Breast epithelium (tissue), 4 donors: ENCODE results near the gene MGAT4B. TPM values are rescaled to one million over a fixed set of nuclear protein-coding genes. Genes with fewer than 3 reads are reported as not detected.

Source experiments
- DNase-seq, 2 donors: peaks; one replicate each; pipeline ENCODE4 v3.0.0-alpha.2; 2019; ENCODE audit warnings: low spot score in 2 of 2
- H3K27ac ChIP-seq, 2 donors: fragments of 200-600 bp; sonication (generic) in 1 of 2; one replicate each; pipeline ENCODE4 v1.5.1; 2016 to 2019; ENCODE audit warnings: mild to moderate bottlenecking in 1 of 2
- H3K27me3 ChIP-seq, 2 donors: fragments of 200-600 bp; sonication (generic) in 1 of 2; one replicate each; pipeline versions ENCODE4 v1.5.1 to v1.6.0; 2017 to 2019; ENCODE audit warnings: control low read depth in 1 of 2, mild to moderate bottlenecking in 1 of 2
- H3K36me3 ChIP-seq: fragments of 200-600 bp; one replicate; pipeline ENCODE4 v1.5.1; 2019
- H3K4me1 ChIP-seq, 2 donors: fragments of 200-600 bp; sonication (generic); one replicate each; pipeline ENCODE4 v1.5.1; 2016 to 2019; ENCODE audit warnings: control low read depth in 1 of 2
- H3K4me3 ChIP-seq, 3 donors: fragments of 200-600 bp; sonication (generic); 1 replicate in 2 of 3; 2 replicates in 1 of 3; pipeline ENCODE4 v1.5.1; 2016 to 2019; ENCODE audit warnings: mild to moderate bottlenecking in 3 of 3, moderate library complexity in 2 of 3
- H3K9me3 ChIP-seq, 2 donors: fragments of 200-600 bp; sonication (generic) in 1 of 2; one replicate each; pipeline ENCODE4 v1.5.1; 2016 to 2019; ENCODE audit warnings: control low read depth in 1 of 2
- CTCF ChIP-seq, 3 donors: fragments of 450-650 bp; IDR thresholded peaks; one replicate each; pipeline ENCODE4 v1.5.1; 2016 to 2017; ENCODE audit warnings: antibody characterized with exemption in 3 of 3, mild to moderate bottlenecking in 3 of 3, moderate library complexity in 3 of 3
- POLR2A ChIP-seq: fragments of 450-650 bp; IDR thresholded peaks from one replicate; pipeline ENCODE4 v1.6.1; 2016; ENCODE audit warnings: antibody characterized with exemption, mild to moderate bottlenecking, moderate library complexity
- POLR2AphosphoS5 ChIP-seq, 3 donors: sonication (generic); formaldehyde crosslinking; IDR thresholded peaks; one replicate each; pipeline ENCODE4 v1.6.1; 2017; ENCODE audit warnings: antibody characterized with exemption in 3 of 3
- intact Hi-C: fragments of 100-400 bp; cut with DNase I; formaldehyde crosslinking; loops from one replicate; pipeline ENCODE4 v1.15.1; 2023; ENCODE audit warnings: low total_unique reads
- total RNA-seq, 3 donors: library from RNA; depleted of rRNA; stranded (reverse); fragments of >200 nt; gene quantifications; one replicate each; pipeline ENCODE4 v1.1.0, GENCODE V29; 2016

MGAT4B gene
- total RNA-seq, 3 donors from 2014 or later = 43.0 to 73.7 (median 54.6) TPM

- peak overlapping the region; percentile 49 to 83 (median 62) for H3K4me3 ChIP-seq
- no peaks in the 10 kb centered on the region for H3K9me3 ChIP-seq
- TF ChIP-seq CTCF (IDR thresholded peaks at IDR 0.05) (no peak), POLR2A (no peak)
- no peaks in the 10 kb centered on the region for H3K27me3 ChIP-seq
- intact Hi-C loops = no loop called here
- H3K36me3 ChIP-seq = no peaks in the 10 kb centered on the region
- H3K4me1 ChIP-seq = peaks cover 18 to 19% of the 10 kb centered on the region in 2 donors
- DNase-seq = no peak
- peak overlapping the region; percentile 82 to 100 for H3K27ac ChIP-seq
Measured at GRCh38 chr5:179817470-179817840, 10.8 kb upstream of the MGAT4B start.

- DNase-seq = no peak
Measured at GRCh38 chr5:179816796-179817469, 10.3 kb upstream of the MGAT4B start.

GRCh38 chr5:179816401-179816795 is 9.7 kb upstream of the MGAT4B start:
- no peak for DNase-seq
- intact Hi-C loops = no loop called here
- Histone ChIP-seq H3K4me1 (peaks cover 14 to 16% of the 10 kb centered on the region in 2 donors), H3K36me3 (no peaks in the 10 kb centered on the region), H3K27me3 (no peaks in the 10 kb centered on the region), H3K9me3 (no peaks in the 10 kb centered on the region), H3K4me3 (peak overlapping the region; percentile 49 to 83 (median 62)), H3K27ac (peak overlapping the region; percentile 82 to 100)
- no peak for TF ChIP-seq POLR2AphosphoS5 (IDR thresholded peaks at IDR 0.05)
- no peak for TF ChIP-seq POLR2A
- TF ChIP-seq CTCF (IDR thresholded peaks at IDR 0.05) = no peak

More at GRCh38 chr5:179816796-179817469, 10.3 kb upstream of the MGAT4B start:
- Histone ChIP-seq H3K9me3 (no peaks in the 10 kb centered on the region), H3K27ac (peak overlapping the region; percentile 82 to 100), H3K4me3 (peak overlapping the region; percentile 49 to 83 (median 62)), H3K36me3 (no peaks in the 10 kb centered on the region), H3K4me1 (peaks cover 14 to 18% of the 10 kb centered on the region in 2 donors), H3K27me3 (no peaks in the 10 kb centered on the region)
- intact Hi-C loops = no loop called here
- TF ChIP-seq POLR2A (no peak), POLR2AphosphoS5 (IDR thresholded peaks at IDR 0.05) (no peak), CTCF (IDR thresholded peaks at IDR 0.05) (no peak)

GRCh38 chr5:179815491-179816249 is 9.0 kb upstream of the MGAT4B start:
- Histone ChIP-seq H3K9me3 (no peaks in the 10 kb centered on the region), H3K27ac (peak overlapping the region in 1 of 2 donors; percentile 82), H3K27me3 (no peaks in the 10 kb centered on the region), H3K4me3 (no peak overlapping the region), H3K4me1 (peaks cover 14 to 16% of the 10 kb centered on the region in 2 donors), H3K36me3 (no peaks in the 10 kb centered on the region)
- TF ChIP-seq POLR2A = no peak
- TF ChIP-seq CTCF (IDR thresholded peaks at IDR 0.05) = no peak
- TF ChIP-seq POLR2AphosphoS5 (IDR thresholded peaks at IDR 0.05) = no peak
- no peak for DNase-seq
- intact Hi-C loops = no loop called here

GRCh38 chr5:179814090-179814489 is 7.4 kb upstream of the MGAT4B start:
- peaks cover 6 to 9% of the 10 kb centered on the region in 2 donors for H3K4me1 ChIP-seq
- TF ChIP-seq CTCF (IDR thresholded peaks at IDR 0.05) (no peak), POLR2AphosphoS5 (IDR thresholded peaks at IDR 0.05) (no peak), POLR2A (no peak)
- no peak overlapping the region for H3K4me3 ChIP-seq
- no peaks in the 10 kb centered on the region for H3K36me3 ChIP-seq
- no peaks in the 10 kb centered on the region for H3K27me3 ChIP-seq
- no peak for DNase-seq
- no peak overlapping the region for H3K27ac ChIP-seq
- no peaks in the 10 kb centered on the region for H3K9me3 ChIP-seq
- intact Hi-C loops = no loop called here
